Fibroblast of mammary gland (primary cell): ENCODE data around the gene PREP.
A peak's percentile ranks its signal among the peaks of the same experiment; 100 is the strongest.

Experiments used
- DNase-seq: peaks from one replicate; pipeline ENCODE4 v3.0.0-alpha.2; 2010; ENCODE audit warnings: low read depth
- H3K4me3 ChIP-seq: 2 replicates; pipeline ENCODE4 v1.5.1; 2011; ENCODE audit warnings: low read depth, mild to moderate bottlenecking, low read length, moderate library complexity; ENCODE audit not compliant: control insufficient read depth
- TF ChIP-seq, protein P1 (sequence below): conservative IDR thresholded peaks from 2 replicates; pipeline ENCODE4 v1.5.1; 2011; ENCODE audit warnings: low read depth, low read length, inconsistent platforms; ENCODE audit not compliant: control insufficient read depth, insufficient read depth

PREP gene

DNA sequence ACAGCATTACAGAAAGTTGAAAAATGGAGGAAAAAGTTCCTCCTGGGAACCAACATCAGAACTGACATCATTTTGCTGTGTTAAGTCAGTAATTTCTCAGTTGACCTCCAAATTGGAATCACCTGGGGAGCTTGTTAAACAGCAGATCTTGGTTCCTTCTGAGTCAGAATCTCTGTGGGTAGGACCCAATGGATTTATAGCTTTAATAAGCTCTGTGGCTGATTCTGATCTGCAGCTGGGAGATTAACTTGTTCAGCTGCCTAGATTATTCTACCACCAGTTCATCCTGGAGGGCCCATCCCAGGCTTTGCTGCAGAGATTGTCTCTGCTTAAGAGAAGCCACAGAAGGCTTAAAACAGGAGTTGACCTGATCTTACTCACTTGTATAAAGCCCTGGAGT lies 132.4 kb downstream of the PREP start:
- TF ChIP-seq, protein P1, sequence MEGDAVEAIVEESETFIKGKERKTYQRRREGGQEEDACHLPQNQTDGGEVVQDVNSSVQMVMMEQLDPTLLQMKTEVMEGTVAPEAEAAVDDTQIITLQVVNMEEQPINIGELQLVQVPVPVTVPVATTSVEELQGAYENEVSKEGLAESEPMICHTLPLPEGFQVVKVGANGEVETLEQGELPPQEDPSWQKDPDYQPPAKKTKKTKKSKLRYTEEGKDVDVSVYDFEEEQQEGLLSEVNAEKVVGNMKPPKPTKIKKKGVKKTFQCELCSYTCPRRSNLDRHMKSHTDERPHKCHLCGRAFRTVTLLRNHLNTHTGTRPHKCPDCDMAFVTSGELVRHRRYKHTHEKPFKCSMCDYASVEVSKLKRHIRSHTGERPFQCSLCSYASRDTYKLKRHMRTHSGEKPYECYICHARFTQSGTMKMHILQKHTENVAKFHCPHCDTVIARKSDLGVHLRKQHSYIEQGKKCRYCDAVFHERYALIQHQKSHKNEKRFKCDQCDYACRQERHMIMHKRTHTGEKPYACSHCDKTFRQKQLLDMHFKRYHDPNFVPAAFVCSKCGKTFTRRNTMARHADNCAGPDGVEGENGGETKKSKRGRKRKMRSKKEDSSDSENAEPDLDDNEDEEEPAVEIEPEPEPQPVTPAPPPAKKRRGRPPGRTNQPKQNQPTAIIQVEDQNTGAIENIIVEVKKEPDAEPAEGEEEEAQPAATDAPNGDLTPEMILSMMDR = no peak
- H3K4me3 ChIP-seq = no peak overlapping the region
- peak; percentile 89 for DNase-seq

DNA sequence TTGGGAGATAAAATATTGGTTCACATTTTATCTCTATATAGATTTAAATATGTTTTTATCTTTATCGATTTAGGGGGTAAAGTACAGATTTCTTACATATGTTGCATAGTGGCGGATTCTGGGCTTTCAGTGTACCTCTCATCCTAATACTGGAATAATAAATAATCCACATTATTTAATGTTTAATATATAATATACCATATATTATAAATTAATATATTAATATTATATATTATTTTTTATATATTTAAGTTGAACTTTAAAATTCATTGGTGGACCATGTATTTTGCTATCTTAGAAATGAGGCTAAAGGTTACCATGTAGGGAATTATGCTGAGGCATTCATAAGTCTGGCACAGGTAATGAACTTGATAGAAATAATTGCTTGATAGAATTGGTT lies 133.5 kb downstream of the PREP start:
- no peak overlapping the region for H3K4me3 ChIP-seq
- TF ChIP-seq, protein P1 = no peak
- DNase-seq = no peak

DNA sequence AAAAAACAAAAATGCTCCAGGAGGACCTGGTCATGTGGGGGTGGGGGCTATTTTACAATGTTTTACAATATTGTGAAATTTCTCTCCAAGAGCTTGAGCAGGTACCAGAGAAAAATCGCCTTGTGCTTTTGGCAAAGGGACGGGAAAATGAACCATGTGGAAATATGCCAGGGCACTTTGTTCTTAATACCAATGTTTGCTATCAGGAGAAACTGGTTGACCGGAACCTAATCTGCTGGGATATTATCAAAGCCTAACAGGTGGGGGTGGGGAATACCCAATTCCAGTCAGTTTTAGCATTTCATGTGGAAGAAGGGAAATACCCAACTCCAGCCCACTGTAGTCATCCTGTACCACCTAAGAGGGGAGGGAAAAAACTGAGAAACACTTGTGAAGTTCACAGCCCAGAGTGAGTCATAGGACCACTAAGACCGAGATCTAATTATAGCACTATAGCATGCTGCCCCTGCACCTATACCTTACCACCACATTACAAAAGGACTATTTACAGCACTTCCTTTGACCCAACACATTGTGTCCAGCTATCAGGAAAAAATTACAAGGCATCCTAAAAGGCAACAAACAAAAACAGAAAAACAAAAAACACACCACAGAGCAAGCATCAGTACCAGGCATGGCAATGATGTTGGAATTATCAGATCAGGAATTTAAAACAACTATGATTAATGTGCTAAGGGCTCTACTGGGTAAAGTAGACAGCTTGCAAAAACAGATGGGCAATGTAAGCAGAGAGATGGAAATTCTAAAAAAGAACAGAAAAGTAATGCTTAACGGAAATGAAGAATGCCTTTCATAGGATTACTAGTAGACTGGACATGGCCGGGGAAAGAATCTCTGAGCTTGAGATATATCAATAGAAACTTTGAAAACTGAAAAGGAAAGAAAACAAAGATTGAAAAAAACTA lies 138.9 kb downstream of the PREP start:
- H3K4me3 ChIP-seq = no peak overlapping the region

DNA sequence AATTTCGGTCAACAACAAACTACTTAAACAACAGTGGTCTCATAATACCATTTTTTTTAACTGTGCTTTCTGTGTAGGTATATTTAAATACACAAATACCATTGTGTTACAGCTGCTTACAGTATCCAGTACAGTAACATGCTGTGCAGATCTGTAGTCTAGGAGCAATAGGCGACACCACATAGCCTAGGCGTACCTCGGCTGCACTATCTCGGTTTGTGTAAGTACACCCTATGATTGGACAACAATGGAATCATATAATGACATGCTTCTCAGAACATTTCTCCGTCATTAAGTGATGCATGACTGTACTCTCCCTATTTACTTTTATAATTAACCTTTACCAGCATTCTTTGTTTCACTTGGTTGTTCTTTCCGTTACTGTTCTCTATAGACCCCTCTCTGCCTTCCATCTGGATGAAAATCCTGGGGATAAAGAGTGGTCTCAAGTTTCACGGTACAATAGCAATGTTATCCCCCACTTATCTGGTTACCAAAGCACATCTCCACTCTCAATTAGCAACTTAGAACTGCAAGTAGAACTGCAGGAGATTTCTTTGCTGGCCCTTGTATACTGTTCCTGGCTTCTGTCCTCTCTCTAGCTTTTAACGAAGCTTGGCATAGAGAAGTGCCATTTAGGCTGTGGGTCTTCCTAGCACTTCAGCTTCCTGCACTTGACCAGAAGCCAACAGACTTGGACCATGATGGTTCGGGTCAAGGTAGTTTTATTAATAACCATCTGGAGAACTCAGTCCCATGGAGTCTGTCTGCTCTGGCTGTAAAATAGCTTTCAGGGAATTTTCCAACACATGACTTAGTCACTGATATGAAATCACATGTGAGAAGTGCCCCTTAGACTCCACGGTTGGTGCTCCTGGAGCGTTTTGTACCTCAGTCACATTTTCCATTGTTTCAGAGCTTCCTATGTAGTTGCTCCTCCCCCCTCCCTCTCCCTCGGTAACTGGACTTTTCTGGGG lies 142.7 kb downstream of the PREP start:
- no peak for DNase-seq

More for the DNA sequence above, 138.9 kb downstream of the PREP start:
- TF ChIP-seq, protein P1 = no peak
- DNase-seq = no peak

DNA sequence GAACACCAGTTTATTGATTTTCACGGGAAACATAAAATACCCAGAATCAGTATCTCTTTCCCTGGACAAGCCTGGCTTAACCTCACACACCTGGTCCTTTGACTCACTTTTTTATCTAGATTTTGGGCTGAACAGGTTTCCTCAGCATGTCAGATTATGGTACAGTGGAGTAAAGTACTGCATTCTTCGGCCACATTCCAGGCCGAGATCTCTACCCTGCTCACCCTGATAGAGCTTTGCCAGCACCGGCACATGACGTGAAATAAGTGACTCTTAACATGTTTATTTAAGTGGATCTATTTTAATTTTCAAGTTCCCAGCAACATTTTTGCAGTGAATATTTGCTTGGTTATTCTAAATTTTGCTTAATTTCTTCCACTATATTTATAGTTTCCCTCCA lies 144.1 kb downstream of the PREP start:
- DNase-seq = no peak
- no peak overlapping the region for H3K4me3 ChIP-seq
- TF ChIP-seq, protein P1 = no peak

More for the DNA sequence above, 142.7 kb downstream of the PREP start:
- TF ChIP-seq, protein P1 = no peak
- no peak overlapping the region for H3K4me3 ChIP-seq

DNA sequence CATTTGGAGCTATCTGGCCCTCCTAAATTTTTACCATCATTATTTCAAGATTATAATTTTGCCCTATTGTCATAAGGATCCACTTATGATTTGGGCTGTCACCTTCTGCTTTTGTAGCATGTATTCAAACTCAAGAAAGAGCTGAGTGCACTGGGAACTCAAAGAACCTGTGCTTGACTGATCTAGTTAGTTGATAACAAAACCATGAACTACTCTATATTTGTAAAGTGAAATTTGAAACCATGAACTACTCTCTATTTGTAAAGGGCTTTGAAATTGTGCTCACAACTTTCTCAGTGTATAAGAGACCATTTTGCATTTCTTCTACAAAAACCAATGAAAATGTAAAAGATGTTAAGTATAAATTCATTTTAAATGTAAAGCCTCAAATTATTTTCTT lies 145.5 kb downstream of the PREP start:
- DNase-seq = no peak
- TF ChIP-seq, protein P1 = no peak
- no peak overlapping the region for H3K4me3 ChIP-seq
